CD4-positive, alpha-beta T cell treated with Interleukin-4 for 1 hour (primary cell): ENCODE measurements around the gene KCTD13.
"Not testable (repeated sequence)": the region's sequence is repeated elsewhere in the genome, so short reads cannot be mapped to it uniquely, and the experiment has no call there.

Experiments
- DNase-seq, 2 donors: peaks; one replicate each; pipeline ENCODE4 v3.0.0-alpha.2; 2020 to 2022

KCTD13 gene, protein sequence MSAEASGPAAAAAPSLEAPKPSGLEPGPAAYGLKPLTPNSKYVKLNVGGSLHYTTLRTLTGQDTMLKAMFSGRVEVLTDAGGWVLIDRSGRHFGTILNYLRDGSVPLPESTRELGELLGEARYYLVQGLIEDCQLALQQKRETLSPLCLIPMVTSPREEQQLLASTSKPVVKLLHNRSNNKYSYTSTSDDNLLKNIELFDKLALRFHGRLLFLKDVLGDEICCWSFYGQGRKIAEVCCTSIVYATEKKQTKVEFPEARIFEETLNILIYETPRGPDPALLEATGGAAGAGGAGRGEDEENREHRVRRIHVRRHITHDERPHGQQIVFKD

DNA sequence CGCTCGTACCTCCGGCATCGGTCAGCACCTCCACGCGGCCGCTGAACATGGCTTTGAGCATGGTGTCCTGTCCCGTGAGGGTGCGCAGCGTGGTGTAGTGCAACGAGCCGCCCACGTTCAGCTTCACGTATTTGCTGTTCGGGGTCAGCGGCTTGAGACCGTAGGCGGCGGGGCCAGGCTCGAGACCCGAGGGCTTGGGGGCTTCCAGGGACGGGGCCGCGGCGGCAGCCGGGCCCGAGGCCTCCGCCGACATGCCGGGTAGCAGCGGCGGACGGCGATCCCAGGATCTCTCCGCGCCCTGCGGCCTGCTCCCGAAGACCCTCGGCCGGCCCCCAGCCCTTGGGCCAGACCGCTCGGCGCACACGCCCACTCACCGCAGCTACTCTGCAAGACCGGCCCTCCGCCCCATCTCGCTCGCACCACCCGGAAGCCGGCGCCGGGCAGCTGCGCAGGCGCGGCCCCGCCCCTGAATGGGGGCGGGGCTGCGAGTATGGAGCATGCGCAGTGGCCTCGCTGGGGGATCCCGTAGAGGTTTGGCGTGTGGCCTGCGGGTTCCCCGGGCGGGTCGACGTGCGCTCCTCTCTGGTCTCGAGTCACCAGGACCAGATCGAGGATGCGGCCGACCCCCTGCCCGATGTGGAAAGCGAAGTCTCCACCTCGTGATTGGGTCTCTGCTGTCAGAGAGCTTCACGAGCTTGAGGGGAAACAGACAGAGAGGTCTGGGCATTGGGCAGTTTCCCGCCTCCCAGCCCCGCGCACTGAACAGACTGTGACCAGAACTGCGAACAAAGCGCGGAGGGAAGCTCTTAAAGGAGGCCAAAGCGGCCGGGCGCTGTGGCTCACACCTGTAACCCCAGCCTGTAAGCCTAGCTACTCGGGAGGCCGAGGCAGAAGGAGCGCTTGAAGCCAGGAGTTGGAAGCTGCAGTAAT is at the start of gene KCTD13:
Gene KCTD13, minus strand, starts transcription at position 446 of the 930 bp plus-strand sequence. Its CDS starts 193 bp downstream, at position 253.
- peak; percentile 90 to 94 for DNase-seq

DNA sequence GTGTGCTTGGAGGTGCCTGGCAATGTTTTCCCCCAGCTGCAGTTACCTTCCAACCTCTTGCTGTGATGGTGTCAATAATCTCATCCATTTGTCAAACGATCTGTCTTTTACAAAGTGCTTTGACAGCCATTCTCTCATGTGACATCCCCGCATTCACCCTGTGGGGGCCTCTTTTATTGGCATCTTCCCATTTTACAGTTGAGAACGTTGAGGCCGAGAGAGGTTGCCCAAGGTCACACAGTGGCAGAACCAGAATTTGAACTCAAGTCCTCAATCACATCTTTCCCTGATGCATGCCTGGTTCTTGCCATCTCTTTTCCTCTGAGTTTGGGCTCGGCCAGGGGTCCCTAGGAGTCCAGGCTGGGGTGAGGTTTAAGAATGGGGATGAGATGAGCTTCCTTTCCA is 49.1 kb upstream of the KCTD13 start:
- DNase-seq, result no peak

DNA sequence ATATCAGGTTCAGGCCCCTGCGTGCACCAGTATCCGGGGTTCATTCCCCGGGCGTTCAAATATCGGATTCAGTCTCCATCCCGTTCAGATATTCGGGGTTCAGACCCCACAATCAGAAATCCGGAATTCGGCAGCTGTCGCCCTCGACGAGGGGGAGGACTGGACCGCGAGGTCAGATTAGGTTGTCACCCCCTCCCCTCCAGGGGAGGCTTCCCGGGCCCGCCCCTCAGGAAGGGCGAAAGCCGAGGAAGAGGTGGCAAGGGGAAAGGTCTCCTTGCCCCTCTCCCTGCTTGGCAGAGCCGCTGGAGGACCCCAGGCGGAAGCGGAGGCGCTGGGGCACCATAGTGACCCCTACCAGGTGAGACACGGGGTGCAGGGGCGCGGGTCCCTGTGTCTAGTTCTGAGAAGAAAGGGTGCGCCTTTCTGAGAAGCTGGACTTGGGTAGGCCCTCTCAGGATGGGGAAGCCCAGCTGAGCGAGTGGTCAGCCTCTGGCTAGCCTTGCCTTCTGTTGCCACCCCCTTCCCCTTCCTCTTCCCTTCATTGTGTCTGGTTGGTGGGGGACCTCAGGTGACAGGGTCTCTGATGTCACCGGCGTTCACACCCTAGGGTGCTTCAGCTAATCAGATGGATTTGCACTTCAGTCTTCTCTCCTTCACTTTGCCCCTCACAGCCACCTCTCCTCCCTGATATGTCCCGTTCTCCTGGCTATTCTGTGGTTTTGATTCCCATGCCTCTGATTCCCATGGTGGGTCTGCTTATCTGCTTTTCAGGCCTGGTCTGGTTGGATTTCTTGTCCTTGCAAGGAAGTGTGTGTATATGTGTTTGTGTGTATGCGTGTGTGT is 48.5 kb upstream of the KCTD13 start:
- DNase-seq, result peak; percentile 34 to 36

DNA sequence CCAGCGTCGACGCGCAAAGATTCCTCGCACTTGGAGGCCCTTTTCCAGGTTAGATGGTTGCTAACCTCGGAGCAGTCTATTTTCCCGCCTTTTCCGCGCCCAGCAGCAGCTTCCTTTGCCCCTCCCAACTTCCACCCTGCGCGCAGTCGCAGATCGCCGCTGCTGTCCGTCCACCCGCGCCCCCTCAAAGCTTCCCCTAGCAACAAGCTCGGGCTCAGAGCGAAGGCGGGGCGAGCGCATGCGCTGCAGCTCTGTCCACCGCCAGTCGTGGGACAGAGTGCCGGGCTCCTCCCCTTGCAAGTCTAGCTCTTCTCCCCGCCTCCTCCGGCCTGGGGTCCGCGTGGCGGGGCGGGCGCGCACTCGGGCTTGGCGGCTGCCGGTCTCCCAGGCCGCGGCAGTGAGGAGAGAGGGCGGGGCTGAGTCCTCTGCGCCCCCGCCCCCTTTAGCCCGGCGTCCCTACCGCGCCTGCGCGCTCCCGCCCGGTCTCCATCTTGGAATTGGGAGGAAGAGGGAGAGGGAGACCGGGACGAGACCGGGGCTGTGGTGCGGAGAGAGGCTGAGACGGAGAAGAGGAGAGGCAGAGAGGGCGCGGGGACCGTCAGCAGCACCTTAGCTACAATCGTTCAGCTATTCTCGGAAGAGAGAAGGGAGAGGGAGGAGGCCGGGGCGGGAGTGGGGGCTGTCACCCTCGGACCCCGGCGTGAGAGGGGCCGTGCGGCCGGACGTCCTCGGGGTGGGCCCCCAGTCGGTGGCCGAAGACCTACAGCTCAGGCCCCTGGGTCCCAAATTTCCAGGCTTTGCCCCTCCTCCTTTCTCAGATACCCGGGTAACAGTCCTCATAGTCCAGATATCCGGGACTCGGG is 47.6 kb upstream of the KCTD13 start, which contains the start of gene TAOK2:
Gene TAOK2, plus strand, starts transcription at position 485 of the 863 bp plus-strand sequence. CDS start 3,905 bp downstream, outside the sequence.
- peak; percentile 98 to 99 for DNase-seq

DNA sequence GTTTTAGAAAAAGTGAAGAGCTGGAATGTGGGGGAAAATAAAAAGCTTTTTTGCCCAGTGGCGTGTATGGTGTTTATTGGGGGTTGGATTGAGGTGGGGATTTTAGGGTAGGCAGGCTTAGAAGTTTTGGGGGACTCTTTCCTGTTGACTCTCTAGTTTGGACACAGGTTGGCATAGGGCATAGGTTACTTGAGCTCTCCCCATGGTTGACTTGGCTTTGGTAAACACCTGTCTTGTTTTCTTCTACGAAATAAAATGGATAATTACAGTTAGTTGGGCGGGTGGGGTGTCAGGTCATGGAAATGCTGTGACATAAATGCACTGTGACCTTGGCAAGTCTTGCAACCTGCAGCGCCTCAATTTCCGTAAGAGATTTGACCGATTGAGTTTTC is 47.0 kb upstream of the KCTD13 start:
- no peak for DNase-seq

DNA sequence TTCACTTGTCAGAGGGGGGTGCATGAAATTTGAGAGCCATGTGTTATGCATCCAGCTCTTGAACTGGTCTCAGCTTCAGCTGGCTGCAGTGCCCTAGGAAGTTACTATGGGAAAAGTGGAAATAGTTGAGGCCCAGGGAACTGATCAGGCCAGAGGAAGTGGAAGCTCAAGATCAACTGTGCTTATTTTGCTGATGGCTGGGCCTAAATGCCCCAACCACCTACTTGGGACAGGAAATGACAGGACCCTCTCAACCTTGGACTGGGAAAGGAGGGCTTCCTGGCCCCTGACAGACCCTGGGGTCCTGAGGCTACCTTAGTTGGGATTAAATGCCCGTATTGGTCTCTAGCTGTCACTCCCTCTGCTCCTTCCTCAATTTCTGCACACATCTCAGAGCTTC is 46.5 kb upstream of the KCTD13 start:
- no peak for DNase-seq

DNA sequence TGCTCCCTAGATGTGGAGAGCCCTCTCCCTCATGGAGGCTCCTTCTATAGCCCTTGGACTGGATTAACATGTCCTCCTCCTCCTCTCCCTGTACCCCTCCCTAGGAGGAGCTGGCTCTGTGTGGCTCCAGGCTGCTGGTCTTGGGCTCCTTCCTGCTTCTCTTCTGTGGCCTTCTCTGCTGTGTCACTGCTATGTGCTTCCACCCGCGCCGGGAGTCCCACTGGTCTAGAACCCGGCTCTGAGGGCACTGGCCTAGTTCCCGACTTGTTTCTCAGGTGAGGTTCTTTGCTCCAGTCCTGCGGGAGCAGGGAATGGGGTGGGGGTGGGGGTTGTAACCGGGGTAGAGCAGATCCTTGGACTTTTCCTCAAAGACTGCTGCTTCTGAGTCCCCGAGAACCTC is 45.3 kb upstream of the KCTD13 start:
- DNase-seq, result no peak

DNA sequence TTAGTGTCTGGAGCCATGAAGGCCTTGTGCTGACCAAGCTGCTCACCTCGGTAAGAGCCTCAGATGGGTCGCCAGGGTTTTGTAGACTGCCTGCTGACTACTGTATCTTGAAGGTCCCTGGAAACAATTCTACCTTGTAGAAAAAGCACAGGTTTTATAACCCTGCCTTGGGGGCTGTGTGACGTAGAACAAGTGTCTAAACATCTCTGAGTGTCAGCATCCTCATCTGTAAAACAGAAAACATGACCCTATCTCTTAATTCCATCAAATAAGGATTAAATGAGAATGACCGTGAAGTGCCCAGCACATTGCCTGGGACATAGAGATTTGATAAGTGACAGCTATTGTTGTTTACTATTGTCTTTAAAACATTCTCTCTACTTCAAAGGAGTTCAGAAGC is 42.2 kb upstream of the KCTD13 start:
- no peak for DNase-seq

DNA sequence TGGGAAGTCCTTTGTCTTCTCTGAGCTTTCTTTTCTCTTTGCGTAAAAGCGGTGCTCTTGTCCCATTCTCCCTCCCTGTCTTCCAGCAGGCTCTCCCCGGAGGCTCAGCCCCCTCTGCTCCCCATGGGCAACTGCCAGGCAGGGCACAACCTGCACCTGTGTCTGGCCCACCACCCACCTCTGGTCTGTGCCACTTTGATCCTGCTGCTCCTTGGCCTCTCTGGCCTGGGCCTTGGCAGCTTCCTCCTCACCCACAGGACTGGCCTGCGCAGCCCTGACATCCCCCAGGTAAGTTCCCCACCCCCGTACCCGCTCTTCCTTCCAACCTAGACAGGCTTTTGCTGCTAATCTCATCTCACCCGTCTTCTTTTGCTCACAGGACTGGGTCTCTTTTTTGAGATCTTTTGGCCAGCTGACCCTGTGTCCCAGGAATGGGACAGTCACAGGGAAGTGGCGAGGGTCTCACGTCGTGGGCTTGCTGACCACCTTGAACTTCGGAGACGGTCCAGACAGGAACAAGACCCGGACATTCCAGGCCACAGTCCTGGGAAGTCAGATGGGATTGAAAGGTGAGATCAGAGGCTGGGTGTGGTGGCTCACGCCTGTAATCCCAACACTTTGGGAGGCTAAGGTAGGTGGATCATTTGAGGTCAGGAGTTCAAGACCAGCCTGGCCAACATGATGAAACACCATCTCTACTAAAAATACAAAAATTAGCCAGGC is 37.2 kb upstream of the KCTD13 start:
- no peak for DNase-seq

DNA sequence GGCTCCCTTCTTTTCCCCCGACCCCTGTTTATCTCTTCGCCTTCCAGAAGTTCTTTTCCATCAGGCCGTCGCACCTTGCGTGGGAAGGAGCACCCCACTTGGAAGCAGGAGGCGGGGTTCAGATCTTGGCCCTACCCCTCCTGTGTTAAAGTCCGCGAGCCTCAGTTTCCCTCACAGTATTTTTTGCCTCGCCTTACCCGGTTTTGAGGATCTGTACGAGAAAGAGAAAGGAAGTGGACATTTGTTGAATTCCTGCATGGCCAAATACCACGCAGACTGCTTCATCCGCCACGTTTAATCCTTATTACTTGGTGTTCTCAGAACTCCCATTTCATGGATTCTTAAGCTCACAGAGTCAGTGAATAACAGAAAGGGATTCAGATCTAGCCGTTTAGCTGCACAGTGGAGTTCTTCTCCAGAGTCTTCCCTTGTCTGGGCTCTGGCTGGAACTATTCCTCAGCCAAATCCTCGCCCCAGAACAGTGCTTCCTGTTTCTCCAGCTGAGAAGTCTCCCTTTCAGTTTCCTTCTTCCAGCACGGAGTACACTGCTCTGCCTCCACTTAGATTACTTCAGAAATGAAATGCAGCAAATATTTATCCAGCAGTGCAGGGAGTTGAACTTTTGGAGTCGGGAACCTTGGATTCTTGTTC is 36.4 kb upstream of the KCTD13 start:
- DNase-seq, result peak in 1 of 2 donors; percentile 9

DNA sequence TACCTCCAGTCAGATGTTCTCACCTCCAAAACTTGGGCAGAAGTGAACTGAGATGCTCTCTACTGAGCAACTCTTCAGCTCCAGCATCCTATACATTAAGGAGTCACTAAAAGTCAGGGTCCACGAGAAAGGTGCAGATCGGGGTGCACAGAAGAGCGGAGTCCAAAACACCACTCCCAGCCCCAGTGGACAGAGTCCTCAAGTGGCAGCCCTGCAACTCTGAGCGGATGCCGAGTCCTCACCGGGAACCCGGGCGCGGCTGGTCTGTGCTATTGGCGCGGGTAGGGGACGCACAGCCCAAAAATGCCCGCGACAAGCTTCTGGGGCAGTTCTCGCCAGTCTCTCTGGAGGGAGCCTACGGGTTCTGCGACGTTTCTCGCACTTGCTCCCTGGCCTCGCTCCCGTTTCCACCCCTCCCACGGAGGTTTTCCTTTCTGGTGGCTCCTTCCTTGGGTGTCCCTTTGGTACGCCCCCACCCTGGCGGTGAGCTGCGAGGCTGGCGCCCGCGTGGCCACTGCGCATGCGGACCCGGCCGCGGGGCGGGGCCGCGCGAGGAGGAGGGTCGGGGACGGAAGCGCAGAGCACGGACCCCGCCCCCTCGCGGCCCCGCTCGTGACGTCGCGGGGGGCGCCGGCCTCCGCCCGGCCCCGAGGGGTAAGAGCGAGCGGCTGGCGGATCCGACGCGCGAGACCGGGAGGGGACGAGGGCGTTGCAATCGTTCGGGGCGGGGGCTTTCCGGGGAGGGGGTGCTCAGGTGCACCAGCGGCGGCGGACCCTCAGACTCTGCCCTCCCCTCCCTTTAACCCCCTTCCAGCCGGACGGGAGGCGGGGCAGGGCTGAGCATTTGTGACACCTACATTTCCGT is 35.7 kb upstream of the KCTD13 start, which contains the start of gene TMEM219:
Gene TMEM219, plus strand, starts transcription at position 601 of the 865 bp plus-strand sequence. CDS start 1,065 bp downstream, outside the sequence.
- DNase-seq, result peak; percentile 93 to 96

DNA sequence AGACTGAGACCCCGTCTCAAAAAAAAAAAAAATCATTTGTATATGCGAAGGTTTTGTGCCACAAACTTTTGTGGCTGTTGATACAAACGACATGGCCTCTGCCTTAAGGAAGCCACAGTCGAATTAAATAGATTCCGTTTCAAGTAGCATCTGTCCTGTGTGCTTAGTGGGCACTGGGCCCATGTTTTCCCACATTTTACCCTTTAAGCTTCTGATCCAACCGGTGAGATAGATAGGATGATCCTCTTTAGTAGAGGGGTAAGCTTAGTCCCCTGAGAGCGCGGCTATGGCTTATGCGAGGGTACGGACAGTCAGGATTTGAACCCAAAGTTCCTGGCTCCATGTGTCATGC is 35.1 kb upstream of the KCTD13 start:
- no peak for DNase-seq

DNA sequence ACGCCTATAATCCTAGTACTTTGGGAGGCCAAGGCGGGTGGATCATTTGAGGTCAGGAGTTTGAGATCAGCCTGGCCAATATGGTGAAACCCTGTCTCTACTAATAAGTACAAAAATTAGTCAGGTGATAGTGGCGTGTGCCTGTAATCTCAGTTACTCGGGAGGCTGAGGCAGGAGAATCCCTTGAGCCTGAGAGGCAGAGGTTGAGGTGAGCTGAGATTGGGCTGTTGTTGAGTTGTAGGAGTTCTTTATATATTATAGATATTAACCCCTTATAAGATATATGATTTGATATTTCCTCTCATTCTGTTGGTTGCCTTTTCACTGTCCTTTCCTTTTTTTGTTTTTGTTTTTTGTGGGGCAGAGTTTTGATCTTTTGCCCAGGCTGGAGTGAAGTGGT is 33.8 kb upstream of the KCTD13 start:
- DNase-seq, result not testable (repeated sequence)

DNA sequence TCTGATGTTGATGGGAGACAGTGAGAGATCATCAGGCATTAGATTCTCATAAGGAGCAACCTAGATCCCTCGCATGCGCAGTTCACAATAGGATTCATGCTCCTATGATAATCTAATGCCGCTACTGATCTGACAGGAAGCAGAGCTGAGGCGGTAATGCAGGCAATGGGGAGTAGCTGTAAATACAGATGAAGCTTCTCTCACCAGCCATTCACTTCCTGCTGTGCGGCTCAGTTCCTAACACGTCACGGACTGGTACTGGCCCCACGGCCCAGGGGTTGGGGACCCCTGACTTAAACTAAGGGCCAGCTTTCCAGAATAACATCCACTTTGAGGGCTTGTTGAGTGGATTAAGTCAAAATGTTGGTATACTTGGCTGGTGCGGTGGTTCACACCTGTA is 33.3 kb upstream of the KCTD13 start:
- DNase-seq, result no peak

DNA sequence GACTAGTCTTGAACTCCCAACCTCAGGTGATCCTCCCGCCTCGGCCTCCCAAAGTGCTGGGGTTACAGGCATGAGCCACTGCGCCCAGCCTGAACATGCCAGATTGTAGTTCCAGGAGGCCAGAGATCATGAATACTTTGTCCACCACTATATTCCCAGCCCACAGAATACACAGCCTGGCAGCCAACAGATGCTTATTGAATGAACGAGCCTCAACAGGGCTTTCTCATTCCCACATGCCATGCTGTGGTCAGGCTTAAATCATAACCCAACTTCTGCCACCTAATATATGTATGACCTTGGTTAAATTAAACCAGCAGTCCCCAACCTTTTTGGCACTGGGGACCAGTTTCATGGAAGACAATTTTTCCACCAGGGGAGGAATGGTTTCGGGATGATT is 32.7 kb upstream of the KCTD13 start:
- DNase-seq, result no peak

DNA sequence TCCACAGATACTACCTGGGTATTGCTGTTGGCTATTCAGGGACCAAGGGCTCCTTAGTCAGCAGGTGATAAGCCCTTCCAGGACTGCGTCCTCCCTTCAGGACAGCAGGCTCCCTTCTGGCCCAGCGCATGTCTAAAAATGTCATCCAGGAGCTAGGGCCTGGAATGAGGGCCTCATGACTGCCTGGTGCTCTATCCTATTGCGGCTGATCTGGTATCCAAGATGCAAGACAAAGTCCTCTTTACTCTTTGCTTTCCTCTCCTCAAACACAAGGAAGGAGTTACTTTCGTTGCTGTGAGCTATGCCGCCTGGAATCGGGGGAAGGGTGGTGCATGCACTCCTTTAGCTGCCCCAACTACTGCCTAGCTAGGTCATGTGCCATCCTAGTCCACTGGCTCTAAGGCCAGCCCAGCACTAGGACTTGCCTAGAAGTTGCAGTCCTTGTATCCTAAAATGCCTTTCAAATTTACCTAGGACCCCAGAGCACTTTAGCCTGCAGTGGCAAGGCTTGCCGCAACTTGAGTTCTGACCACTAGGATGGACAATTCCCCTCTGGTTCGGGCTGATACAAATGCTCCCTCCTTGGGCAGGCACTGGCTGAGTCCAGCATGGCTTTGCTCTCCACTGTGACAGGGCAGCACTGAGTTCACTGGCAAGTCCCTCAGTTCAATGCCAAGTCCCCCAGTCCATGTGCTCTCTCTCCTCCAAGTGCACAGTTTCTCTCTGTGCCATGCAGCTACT is 25.8 kb upstream of the KCTD13 start:
- DNase-seq, result no peak

DNA sequence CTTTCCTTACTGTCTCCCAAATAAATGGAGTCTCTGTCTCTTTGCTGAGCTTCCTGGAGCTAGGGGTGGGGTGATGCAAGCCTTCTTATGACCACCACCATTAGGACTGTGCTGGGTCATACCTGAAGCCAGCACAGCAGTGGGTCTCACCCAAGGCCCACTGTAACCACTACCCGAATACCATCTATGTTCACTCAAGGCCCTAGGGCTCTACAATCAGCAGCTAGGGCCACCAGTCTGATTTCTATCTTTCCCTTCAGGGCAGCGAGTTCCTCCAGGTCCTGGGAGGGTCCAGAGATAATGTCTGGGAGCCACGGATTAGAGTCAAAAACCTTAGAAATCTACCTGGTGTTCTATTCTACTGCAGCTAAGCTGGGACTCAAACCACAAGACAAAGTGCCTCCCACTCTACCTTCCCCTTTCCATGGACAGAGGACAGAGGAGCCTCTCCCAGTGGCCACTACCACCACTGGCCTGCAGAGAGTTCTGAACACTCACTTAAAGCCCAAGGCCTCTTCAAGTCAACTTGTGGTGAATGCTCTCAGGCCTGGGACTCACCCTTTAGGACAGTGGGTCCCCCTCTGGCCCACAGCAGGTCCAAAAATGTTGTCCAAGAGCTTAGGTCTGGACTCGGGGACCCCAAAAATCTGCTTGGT is 24.9 kb upstream of the KCTD13 start:
- DNase-seq, result no peak

DNA sequence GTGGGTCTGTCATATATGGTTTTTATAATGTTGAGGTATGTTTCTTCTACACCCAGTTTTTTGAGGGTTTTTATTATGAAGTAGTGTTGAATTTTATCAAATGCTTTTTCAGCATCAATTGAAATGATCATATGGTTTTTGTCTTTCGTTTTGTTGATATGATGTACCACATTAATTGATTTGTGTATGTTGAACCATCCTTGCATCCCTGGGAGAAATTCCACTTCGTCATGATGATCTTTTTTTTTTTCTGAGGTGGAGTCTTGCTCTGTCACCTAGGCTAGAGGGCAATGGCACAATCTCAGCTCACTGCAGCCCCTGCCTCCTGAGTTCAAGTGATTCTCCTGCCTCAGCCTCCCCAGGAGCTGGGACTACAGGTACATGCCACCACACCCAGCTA is 21.9 kb upstream of the KCTD13 start:
- no peak for DNase-seq
